Liver (tissue), 9 donors: ENCODE measurements around the gene CPNE8. TPM values are rescaled to one million over a fixed set of nuclear protein-coding genes. Genes with fewer than 3 reads are reported as not detected.

Experiments used
- DNase-seq: peaks from one replicate; pipeline ENCODE4 v3.0.0-alpha.2; 2017; ENCODE audit warnings: low spot score
- H3K27ac ChIP-seq, 2 donors: one replicate each; pipeline ENCODE4 v1.7.0; 2013; ENCODE audit warnings: inconsistent platforms in 2 of 2, low read length in 2 of 2, control low read depth in 1 of 2, low read depth in 1 of 2, mild to moderate bottlenecking in 1 of 2
- H3K27me3 ChIP-seq, 4 donors: one replicate each; pipeline versions ENCODE4 v1.6.1 to v1.7.0; 2013; ENCODE audit warnings: low read length in 3 of 4, inconsistent platforms in 1 of 4, mild to moderate bottlenecking in 1 of 4, moderate library complexity in 1 of 4; ENCODE audit not compliant: control insufficient read depth in 4 of 4, insufficient read depth in 4 of 4
- H3K36me3 ChIP-seq, 4 donors: one replicate each; pipeline versions ENCODE4 v1.6.1 to v1.7.0; 2013; ENCODE audit warnings: low read length in 3 of 4, mild to moderate bottlenecking in 3 of 4, low read depth in 1 of 4, moderate library complexity in 1 of 4; ENCODE audit not compliant: control insufficient read depth in 4 of 4, insufficient read depth in 3 of 4
- H3K4me1 ChIP-seq, 4 donors: one replicate each; pipeline versions ENCODE4 v1.6.1 to v1.7.0; 2013; ENCODE audit warnings: low read length in 3 of 4, mild to moderate bottlenecking in 3 of 4, moderate library complexity in 1 of 4; ENCODE audit not compliant: control insufficient read depth in 4 of 4, insufficient read depth in 4 of 4
- H3K4me3 ChIP-seq, 3 donors: one replicate each; pipeline versions ENCODE4 v1.6.1 to v1.7.0; 2013; ENCODE audit warnings: low read length in 3 of 3, control low read depth in 1 of 3, low read depth in 1 of 3, mild to moderate bottlenecking in 1 of 3
- H3K9ac ChIP-seq, 2 donors: one replicate each; pipeline ENCODE4 v1.7.0; 2013; ENCODE audit warnings: low read length in 2 of 2, mild to moderate bottlenecking in 2 of 2, moderate library complexity in 2 of 2, control low read depth in 1 of 2, low read depth in 1 of 2
- H3K9me3 ChIP-seq, 4 donors: one replicate each; pipeline versions ENCODE4 v1.6.1 to v1.7.0; 2013; ENCODE audit warnings: low read length in 3 of 4; ENCODE audit not compliant: control insufficient read depth in 4 of 4
- ATF3 ChIP-seq: IDR thresholded peaks from 2 replicates; pipeline ENCODE4 v1.6.1; 2016; ENCODE audit warnings: antibody characterized with exemption
- CTCF ChIP-seq: fragments of 150-350 bp; IDR thresholded peaks from 2 replicates; pipeline ENCODE4 v1.5.1; 2017; ENCODE audit warnings: improper control_type of control experiment, low read depth, low read length; ENCODE audit not compliant: missing input control
- EGR1 ChIP-seq, 2 donors: IDR thresholded peaks; 2 replicates each; pipeline ENCODE4 v1.6.1; 2016 to 2018; ENCODE audit warnings: antibody characterized with exemption in 2 of 2, low read depth in 2 of 2
- FOXA1 ChIP-seq: IDR thresholded peaks from 2 replicates; pipeline ENCODE4 v1.6.1; 2016; ENCODE audit warnings: antibody characterized with exemption
- FOXA2 ChIP-seq: IDR thresholded peaks from 2 replicates; pipeline ENCODE4 v1.6.1; 2016; ENCODE audit warnings: antibody characterized with exemption
- GABPA ChIP-seq, 2 donors: IDR thresholded peaks in 1 of 2; conservative IDR thresholded peaks in 1 of 2; 2 replicates each; pipeline ENCODE4 v1.6.1; 2016; ENCODE audit warnings: antibody characterized with exemption in 2 of 2, mild to moderate bottlenecking in 1 of 2, moderate library complexity in 1 of 2
- HNF4A ChIP-seq, 2 donors: conservative IDR thresholded peaks; 2 replicates each; pipeline ENCODE4 v1.6.1; 2016; ENCODE audit warnings: antibody characterized with exemption in 2 of 2, mild to moderate bottlenecking in 2 of 2
- HNF4G ChIP-seq: IDR thresholded peaks from 2 replicates; pipeline ENCODE4 v1.6.1; 2016; ENCODE audit warnings: antibody characterized with exemption
- JUND ChIP-seq, 2 donors: IDR thresholded peaks; 2 replicates each; pipeline ENCODE4 v1.6.1; 2016; ENCODE audit warnings: antibody characterized with exemption in 2 of 2
- MAX ChIP-seq: IDR thresholded peaks from 2 replicates; pipeline ENCODE4 v1.6.1; 2016; ENCODE audit warnings: antibody characterized with exemption
- NR2F2 ChIP-seq: IDR thresholded peaks from 2 replicates; pipeline ENCODE4 v1.6.1; 2016; ENCODE audit warnings: antibody characterized with exemption
- RAD21 ChIP-seq, 2 donors: IDR thresholded peaks; 2 replicates each; pipeline ENCODE4 v1.6.1; 2016; ENCODE audit warnings: antibody characterized with exemption in 2 of 2, mild to moderate bottlenecking in 2 of 2
- REST ChIP-seq: IDR thresholded peaks from 2 replicates; pipeline ENCODE4 v1.6.1; 2016; ENCODE audit warnings: antibody characterized with exemption, mild to moderate bottlenecking
- RXRA ChIP-seq, 2 donors: IDR thresholded peaks; 2 replicates each; pipeline ENCODE4 v1.6.1; 2017 to 2018; ENCODE audit warnings: antibody characterized with exemption in 2 of 2, mild to moderate bottlenecking in 1 of 2
- SP1 ChIP-seq: IDR thresholded peaks from 2 replicates; pipeline ENCODE4 v1.6.1; 2018; ENCODE audit warnings: antibody characterized with exemption, mild to moderate bottlenecking
- TAF1 ChIP-seq: conservative IDR thresholded peaks from 2 replicates; pipeline ENCODE4 v1.6.1; 2016; ENCODE audit warnings: antibody characterized with exemption, mild to moderate bottlenecking
- YY1 ChIP-seq: IDR thresholded peaks from 2 replicates; pipeline ENCODE4 v1.6.1; 2016; ENCODE audit warnings: antibody characterized with exemption, mild to moderate bottlenecking
- ZBTB33 ChIP-seq: IDR thresholded peaks from 2 replicates; pipeline ENCODE4 v1.6.1; 2016; ENCODE audit warnings: antibody characterized with exemption
- WGBS: extraction: QIAGEN DNeasy Blood & Tissue Kit; methylation state at CpG from one replicate; pipeline ENCODE4 v1.1.7; 2013; 5-methylcytosine and 5-hydroxymethylcytosine counted together
- polyA plus RNA-seq, 2 donors: library from polyadenylated mRNA; stranded (reverse) in 1 of 2; unstranded in 1 of 2; fragments of 200-250 nt in 1 of 2; fragments of >200 nt in 1 of 2; fragmentation: Nextera tagmentation in 1 of 2; extraction: Ambion mirVana in 1 of 2; gene quantifications; one replicate each; pipeline versions ENCODE4 v1.2.1 to v1.2.3, GENCODE V29; 2013 to 2015
- total RNA-seq, 2 donors: library from RNA; depleted of rRNA; stranded (reverse); fragments of >200 nt; gene quantifications; one replicate each; pipeline ENCODE4 v1.2.3, GENCODE V29; 2014
- donor health status: healthy.
- donor health status: healthy.
- donor health status: healthy.
- donor health status: healthy.
- donor health status: healthy.

CPNE8 gene
- total and polyA plus RNA-seq, 4 donors, result 4.2 to 27.4 (median 10.9) TPM

- peak overlapping the region in 2 of 3 donors; percentile 7 to 33 for H3K4me3 ChIP-seq
- peak overlapping the region in 1 of 2 donors; percentile 26 for H3K9ac ChIP-seq
- no peaks in the 10 kb centered on the region for H3K27me3 ChIP-seq
- peaks cover 6 to 43% (median 14%) of the 10 kb centered on the region in 4 donors for H3K4me1 ChIP-seq
- no peaks in the 10 kb centered on the region for H3K36me3 ChIP-seq
- DNase-seq, result no peak
- WGBS, result 23% methylated on average over 4 of the region's 4 CpGs
- H3K27ac ChIP-seq, result peak overlapping the region; percentile 83 to 87
- H3K9me3 ChIP-seq, result no peaks in the 10 kb centered on the region
- TF ChIP-seq JUND (IDR thresholded peaks at IDR 0.05) (peak; percentile 91 to 92), GABPA (IDR thresholded peaks at IDR 0.05 in 1 of 2, conservative IDR thresholded peaks at IDR 0.05 in 1 of 2) (no peak), EGR1 (IDR thresholded peaks at IDR 0.05; ENCODE audit: low read depth in 2 of 2) (peak; percentile 29 to 43), SP1 (peak; percentile 96), RAD21 (IDR thresholded peaks at IDR 0.05) (peak; percentile 39 to 58), NR2F2 (no peak), TAF1 (no peak), ZBTB33 (peak; percentile 66), MAX (peak; percentile 97), RXRA (IDR thresholded peaks at IDR 0.05) (peak; percentile 72 to 76), FOXA2 (peak; percentile 100), CTCF (no peak), HNF4A (conservative IDR thresholded peaks at IDR 0.05) (peak; percentile 95 to 97), FOXA1 (peak; percentile 100), ATF3 (peak; percentile 83), YY1 (peak; percentile 67), HNF4G (peak; percentile 97), REST (peak; percentile 70)
These were observed 13.2 kb downstream of the CPNE8 start for GRCh38 chr12:38892087-38892786.
